G401.6 (cell line): ENCODE results near the gene CTXND2.
"Not testable (repeated sequence)": the region's sequence is repeated elsewhere in the genome, so short reads cannot be mapped to it uniquely, and the experiment has no call there.

Experiments
- FAIRE-seq: peaks from 2 replicates; lab custom pipeline; 2012; peaks lifted over from hg19 to GRCh38; lab: Jason Lieb, UNC

The CTXND2 gene

GRCh38 chr1:150893336-150893913, 6.5 kb downstream of the CTXND2 start:
- no peak for FAIRE-seq

- no peak for FAIRE-seq
These were observed 8.7 kb downstream of the CTXND2 start for GRCh38 chr1:150895618-150896017.

- not testable (repeated sequence) for FAIRE-seq
These were observed 12.9 kb downstream of the CTXND2 start for GRCh38 chr1:150899795-150900194.

- FAIRE-seq, result no peak
These were observed 15.4 kb downstream of the CTXND2 start for GRCh38 chr1:150902346-150902745.

- no peak for FAIRE-seq
These were observed 15.8 kb downstream of the CTXND2 start for GRCh38 chr1:150902751-150903150.

GRCh38 chr1:150905301-150905700, 18.4 kb downstream of the CTXND2 start:
- no peak for FAIRE-seq

GRCh38 chr1:150906329-150906728, 19.4 kb downstream of the CTXND2 start:
- no peak for FAIRE-seq

GRCh38 chr1:150906813-150907212, 19.9 kb downstream of the CTXND2 start:
- no peak for FAIRE-seq

GRCh38 chr1:150909585-150910180, 22.7 kb downstream of the CTXND2 start:
- no peak for FAIRE-seq

- FAIRE-seq, result no peak
These were observed 25.7 kb downstream of the CTXND2 start for GRCh38 chr1:150912623-150913022.

GRCh38 chr1:150917387-150917786, 30.5 kb downstream of the CTXND2 start:
- no peak for FAIRE-seq

GRCh38 chr1:150922519-150922975, 35.6 kb downstream of the CTXND2 start:
- FAIRE-seq, result peak; percentile 37

GRCh38 chr1:150925080-150925479, 38.1 kb downstream of the CTXND2 start:
- FAIRE-seq, result no peak

- FAIRE-seq, result peak; percentile 98
These were observed 39.3 kb downstream of the CTXND2 start, which contains the start of gene SETDB1 for GRCh38 chr1:150926097-150926741. Gene SETDB1, plus strand, starts transcription at chr1:150926363. Its CDS starts 1,352 bp downstream, at chr1:150927715.

- no peak for FAIRE-seq
These were observed 40.7 kb downstream of the CTXND2 start for GRCh38 chr1:150927624-150928023.

- FAIRE-seq, result no peak
These were observed 41.4 kb downstream of the CTXND2 start for GRCh38 chr1:150928286-150928685.

- FAIRE-seq, result not testable (repeated sequence)
These were observed 41.8 kb downstream of the CTXND2 start for GRCh38 chr1:150928775-150929174.

GRCh38 chr1:150931773-150932172, 44.8 kb downstream of the CTXND2 start:
- no peak for FAIRE-seq

- no peak for FAIRE-seq
These were observed 57.9 kb downstream of the CTXND2 start for GRCh38 chr1:150944856-150945255.

- no peak for FAIRE-seq
These were observed 67.8 kb downstream of the CTXND2 start for GRCh38 chr1:150954708-150955107.

GRCh38 chr1:150955280-150955679, 68.3 kb downstream of the CTXND2 start:
- no peak for FAIRE-seq

GRCh38 chr1:150957666-150958065, 70.7 kb downstream of the CTXND2 start:
- no peak for FAIRE-seq

- no peak for FAIRE-seq
These were observed 73.7 kb downstream of the CTXND2 start for GRCh38 chr1:150960646-150961045.

GRCh38 chr1:150961756-150962155, 74.8 kb downstream of the CTXND2 start:
- peak; percentile 45 for FAIRE-seq
